ENCODE data around the gene KMT2C. TPM values are rescaled to one million over a fixed set of nuclear protein-coding genes. Genes with fewer than 3 reads are reported as not detected.
"Not testable (repeated sequence)": the region's sequence is repeated elsewhere in the genome, so short reads cannot be mapped to it uniquely, and the experiment has no call there.

The KMT2C gene
- total RNA-seq, 1 experiment from 2014 or later = 45.4 TPM

DNA sequence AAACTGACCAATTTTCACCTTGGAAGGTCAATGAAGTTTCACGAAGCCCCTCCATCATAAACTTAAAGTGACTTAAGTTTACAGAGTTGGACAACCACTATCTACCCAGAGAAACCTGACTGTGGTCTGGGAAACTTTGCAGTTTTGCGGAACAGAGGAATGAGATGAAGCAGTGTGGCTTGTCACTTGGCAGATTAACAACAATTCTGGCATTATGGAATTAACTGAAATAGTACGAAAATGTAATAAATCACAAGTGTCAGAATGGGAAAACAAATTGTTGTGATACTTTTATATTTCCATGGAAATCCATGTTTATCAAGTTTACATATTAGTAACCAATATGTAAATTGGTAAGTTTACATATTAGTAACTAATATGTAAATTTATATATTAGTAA is 4.9 kb downstream of the KMT2C start:
- TF ChIP-seq ATF1 (CRISPR knock-in tag; IDR thresholded peaks at IDR 0.05) (no peak), RORB (CRISPR knock-in tag; IDR thresholded peaks at IDR 0.05) (no peak), CBFB (CRISPR knock-in tag; IDR thresholded peaks at IDR 0.05; ENCODE audit: low read depth) (no peak), RELA (CRISPR knock-in tag; IDR thresholded peaks at IDR 0.05; ENCODE audit: borderline replicate concordance) (no peak), MYBL2 (CRISPR knock-in tag; IDR thresholded peaks at IDR 0.05) (no peak), ZNF219 (CRISPR knock-in tag; IDR thresholded peaks at IDR 0.05; ENCODE audit: borderline replicate concordance) (no peak), ERG (CRISPR knock-in tag; IDR thresholded peaks at IDR 0.05) (no peak), MXD4 (CRISPR knock-in tag; IDR thresholded peaks at IDR 0.05; ENCODE audit: borderline replicate concordance) (no peak), FOXP1 (CRISPR knock-in tag; IDR thresholded peaks at IDR 0.05; ENCODE audit: borderline replicate concordance) (no peak)
- TF ChIP-seq, protein P1, sequence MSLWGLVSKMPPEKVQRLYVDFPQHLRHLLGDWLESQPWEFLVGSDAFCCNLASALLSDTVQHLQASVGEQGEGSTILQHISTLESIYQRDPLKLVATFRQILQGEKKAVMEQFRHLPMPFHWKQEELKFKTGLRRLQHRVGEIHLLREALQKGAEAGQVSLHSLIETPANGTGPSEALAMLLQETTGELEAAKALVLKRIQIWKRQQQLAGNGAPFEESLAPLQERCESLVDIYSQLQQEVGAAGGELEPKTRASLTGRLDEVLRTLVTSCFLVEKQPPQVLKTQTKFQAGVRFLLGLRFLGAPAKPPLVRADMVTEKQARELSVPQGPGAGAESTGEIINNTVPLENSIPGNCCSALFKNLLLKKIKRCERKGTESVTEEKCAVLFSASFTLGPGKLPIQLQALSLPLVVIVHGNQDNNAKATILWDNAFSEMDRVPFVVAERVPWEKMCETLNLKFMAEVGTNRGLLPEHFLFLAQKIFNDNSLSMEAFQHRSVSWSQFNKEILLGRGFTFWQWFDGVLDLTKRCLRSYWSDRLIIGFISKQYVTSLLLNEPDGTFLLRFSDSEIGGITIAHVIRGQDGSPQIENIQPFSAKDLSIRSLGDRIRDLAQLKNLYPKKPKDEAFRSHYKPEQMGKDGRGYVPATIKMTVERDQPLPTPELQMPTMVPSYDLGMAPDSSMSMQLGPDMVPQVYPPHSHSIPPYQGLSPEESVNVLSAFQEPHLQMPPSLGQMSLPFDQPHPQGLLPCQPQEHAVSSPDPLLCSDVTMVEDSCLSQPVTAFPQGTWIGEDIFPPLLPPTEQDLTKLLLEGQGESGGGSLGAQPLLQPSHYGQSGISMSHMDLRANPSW (CRISPR knock-in tag; conservative IDR thresholded peaks at IDR 0.05; ENCODE audit: low read depth) = no peak
- TF ChIP-seq, protein P2, sequence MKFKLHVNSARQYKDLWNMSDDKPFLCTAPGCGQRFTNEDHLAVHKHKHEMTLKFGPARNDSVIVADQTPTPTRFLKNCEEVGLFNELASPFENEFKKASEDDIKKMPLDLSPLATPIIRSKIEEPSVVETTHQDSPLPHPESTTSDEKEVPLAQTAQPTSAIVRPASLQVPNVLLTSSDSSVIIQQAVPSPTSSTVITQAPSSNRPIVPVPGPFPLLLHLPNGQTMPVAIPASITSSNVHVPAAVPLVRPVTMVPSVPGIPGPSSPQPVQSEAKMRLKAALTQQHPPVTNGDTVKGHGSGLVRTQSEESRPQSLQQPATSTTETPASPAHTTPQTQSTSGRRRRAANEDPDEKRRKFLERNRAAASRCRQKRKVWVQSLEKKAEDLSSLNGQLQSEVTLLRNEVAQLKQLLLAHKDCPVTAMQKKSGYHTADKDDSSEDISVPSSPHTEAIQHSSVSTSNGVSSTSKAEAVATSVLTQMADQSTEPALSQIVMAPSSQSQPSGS (CRISPR knock-in tag; IDR thresholded peaks at IDR 0.05; ENCODE audit: borderline replicate concordance, low read depth) = no peak
- TF ChIP-seq, protein P3, sequence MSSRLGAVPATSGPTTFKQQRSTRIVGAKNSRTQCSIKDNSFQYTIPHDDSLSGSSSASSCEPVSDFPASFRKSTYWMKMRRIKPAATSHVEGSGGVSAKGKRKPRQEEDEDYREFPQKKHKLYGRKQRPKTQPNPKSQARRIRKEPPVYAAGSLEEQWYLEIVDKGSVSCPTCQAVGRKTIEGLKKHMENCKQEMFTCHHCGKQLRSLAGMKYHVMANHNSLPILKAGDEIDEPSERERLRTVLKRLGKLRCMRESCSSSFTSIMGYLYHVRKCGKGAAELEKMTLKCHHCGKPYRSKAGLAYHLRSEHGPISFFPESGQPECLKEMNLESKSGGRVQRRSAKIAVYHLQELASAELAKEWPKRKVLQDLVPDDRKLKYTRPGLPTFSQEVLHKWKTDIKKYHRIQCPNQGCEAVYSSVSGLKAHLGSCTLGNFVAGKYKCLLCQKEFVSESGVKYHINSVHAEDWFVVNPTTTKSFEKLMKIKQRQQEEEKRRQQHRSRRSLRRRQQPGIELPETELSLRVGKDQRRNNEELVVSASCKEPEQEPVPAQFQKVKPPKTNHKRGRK (CRISPR knock-in tag; IDR thresholded peaks at IDR 0.05; ENCODE audit: borderline replicate concordance) = no peak
- TF ChIP-seq, protein P4, sequence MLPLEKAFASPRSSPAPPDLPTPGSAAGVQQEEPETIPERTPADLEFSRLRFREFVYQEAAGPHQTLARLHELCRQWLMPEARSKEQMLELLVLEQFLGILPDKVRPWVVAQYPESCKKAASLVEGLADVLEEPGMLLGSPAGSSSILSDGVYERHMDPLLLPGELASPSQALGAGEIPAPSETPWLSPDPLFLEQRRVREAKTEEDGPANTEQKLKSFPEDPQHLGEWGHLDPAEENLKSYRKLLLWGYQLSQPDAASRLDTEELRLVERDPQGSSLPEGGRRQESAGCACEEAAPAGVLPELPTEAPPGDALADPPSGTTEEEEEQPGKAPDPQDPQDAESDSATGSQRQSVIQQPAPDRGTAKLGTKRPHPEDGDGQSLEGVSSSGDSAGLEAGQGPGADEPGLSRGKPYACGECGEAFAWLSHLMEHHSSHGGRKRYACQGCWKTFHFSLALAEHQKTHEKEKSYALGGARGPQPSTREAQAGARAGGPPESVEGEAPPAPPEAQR (CRISPR knock-in tag; IDR thresholded peaks at IDR 0.05) = no peak
- no peak for DNase-seq (ENCODE audit: low spot score)
- ChIA-PET CTCF (no interaction called here), POLR2A (no interaction called here)
- H3K27ac Mint-ChIP-seq = no peak overlapping the region
- H3K4me3 Mint-ChIP-seq = no peak overlapping the region
- no peaks in the 10 kb centered on the region for H3K36me3 Mint-ChIP-seq
- no peaks in the 10 kb centered on the region for H3K27me3 Mint-ChIP-seq (ENCODE audit: low read depth)
- peaks cover 58% of the 10 kb centered on the region for H3K4me1 Mint-ChIP-seq
- no peaks in the 10 kb centered on the region for H3K9me3 Mint-ChIP-seq
- ATAC-seq = no peak

DNA sequence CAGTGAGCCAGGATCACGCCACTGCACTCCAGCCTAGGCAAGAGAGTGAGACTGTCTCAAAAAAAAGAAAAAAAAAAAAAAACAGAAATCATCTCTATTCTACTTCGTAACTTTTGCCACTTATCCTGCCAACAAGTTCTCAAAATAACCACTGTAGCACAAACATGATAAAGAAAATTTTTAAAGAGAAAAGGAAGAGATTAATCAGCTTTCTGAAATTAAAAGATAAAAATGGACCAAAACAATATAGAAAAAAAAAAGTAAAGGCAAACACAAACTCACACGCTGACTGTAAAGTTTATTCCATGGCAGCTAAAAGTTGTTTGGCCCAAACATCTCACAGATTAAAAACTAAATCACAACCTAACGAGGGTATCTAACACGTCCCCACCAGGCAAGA is 5.7 kb downstream of the KMT2C start:
- H3K36me3 Mint-ChIP-seq; H3K27ac Mint-ChIP-seq; ATAC-seq; H3K9me3 Mint-ChIP-seq; H3K4me3 Mint-ChIP-seq; CTCF ChIA-PET; POLR2A ChIA-PET; DNase-seq (ENCODE audit: low spot score); H3K27me3 Mint-ChIP-seq (ENCODE audit: low read depth): not testable (repeated sequence)
- peaks cover 63% of the 10 kb centered on the region for H3K4me1 Mint-ChIP-seq
